HEK293 (cell line): ENCODE results near the gene SYNGAP1.

Experiments
- MZF1 ChIP-seq: fragments of 450-650 bp; formaldehyde crosslinking; IDR thresholded peaks from 2 replicates; pipeline ENCODE4 v1.5.1; 2017; ENCODE audit warnings: missing biosample characterization, missing genetic modification characterization, borderline replicate concordance
- REST ChIP-seq: fragments of 450-650 bp; formaldehyde crosslinking; IDR thresholded peaks from 2 replicates; pipeline ENCODE4 v1.5.1; 2016; ENCODE audit warnings: missing biosample characterization, missing genetic modification characterization
- ZBTB21 ChIP-seq: fragments of 450-650 bp; formaldehyde crosslinking; IDR thresholded peaks from 2 replicates; pipeline ENCODE4 v1.5.1; 2017; ENCODE audit warnings: missing biosample characterization, missing genetic modification characterization

GRCh38 chr6:33407132-33407718 lies 12.6 kb upstream of the SYNGAP1 start:
- no peak for TF ChIP-seq ZBTB21 (tag by site-specific recombination)
- no peak for TF ChIP-seq MZF1 (tag by site-specific recombination)
- no peak for TF ChIP-seq REST (tag by site-specific recombination)
